K562 (cell line): ENCODE results near the gene HOXB5. TPM values are rescaled to one million over a fixed set of nuclear protein-coding genes. Genes with fewer than 3 reads are reported as not detected.
A peak's percentile ranks its signal among the peaks of the same experiment; 100 is the strongest.

Source experiments
- BRF1 ChIP-seq: IDR thresholded peaks from 3 replicates; pipeline ENCODE4 v1.6.1; 2011; ENCODE audit warnings: borderline replicate concordance, mild to moderate bottlenecking; ENCODE audit not compliant: insufficient read length; ENCODE audit errors: extremely low read depth
- CCNT2 ChIP-seq: IDR thresholded peaks from 2 replicates; pipeline ENCODE4 v1.6.1; 2011; ENCODE audit warnings: borderline replicate concordance, low read depth, mild to moderate bottlenecking, moderate library complexity, mixed read lengths, low read length; ENCODE audit not compliant: insufficient read length; ENCODE audit errors: extremely low read depth
- FOXM1 ChIP-seq, 2 experiments: fragments of 450-650 bp in 1 of 2; sonication (generic) in 1 of 2; formaldehyde crosslinking in 1 of 2; IDR thresholded peaks; 2 replicates each; pipeline versions ENCODE4 v1.6.1 to v1.9.0; 2017 to 2022; ENCODE audit warnings: low read depth in 2 of 2, mild to moderate bottlenecking in 2 of 2, missing genetic modification reagents in 1 of 2, moderate library complexity in 1 of 2
- HDAC6 ChIP-seq: IDR thresholded peaks from 2 replicates; pipeline ENCODE4 v1.6.1; 2012; ENCODE audit warnings: low read depth, mild to moderate bottlenecking, control low read depth, inconsistent platforms, low read length, moderate library complexity
- HMG20B ChIP-seq: fragments of 250-450 bp; sonication (Bioruptor Pico); IDR thresholded peaks from 2 replicates; pipeline ENCODE4 v1.5.0; 2021; ENCODE audit warnings: mild to moderate bottlenecking
- KDM1A ChIP-seq, 2 experiments: fragments of 450-650 bp; IDR thresholded peaks; 2 replicates each; pipeline ENCODE4 v1.6.1; 2016; ENCODE audit warnings: mild to moderate bottlenecking in 2 of 2
- POLR2G ChIP-seq: fragments of 200-400 bp; formaldehyde crosslinking; IDR thresholded peaks from 2 replicates; pipeline ENCODE4 v1.6.1; 2017; ENCODE audit warnings: low read depth, mild to moderate bottlenecking, antibody characterized with exemption, low read length, moderate library complexity
- RBM17 ChIP-seq: fragments of 200-400 bp; formaldehyde crosslinking; IDR thresholded peaks from 2 replicates; pipeline ENCODE4 v1.6.1; 2017; ENCODE audit warnings: low read depth, mild to moderate bottlenecking, low read length, borderline replicate concordance
- polyA plus RNA-seq, 8 experiments: library from polyadenylated mRNA; depleted of rRNA in 4 of 8; stranded (reverse) in 5 of 8; unstranded in 3 of 8; fragments of >200 nt; fragmentation: Nextera tagmentation in 2 of 8; fragmentation: Illumina TruSeq in 1 of 8; extraction: Ambion mirVana in 2 of 8; extraction: Trizol in 1 of 8; gene quantifications; 2 replicates each; pipeline versions ENCODE4 v1.2.1 to v1.2.3, GENCODE V29; 2011 to 2014; ENCODE audit warnings: inconsistent platforms in 1 of 8, missing spikeins in 1 of 8
- total RNA-seq, 7 experiments: library from RNA; depleted of rRNA in 6 of 7; stranded (reverse); fragments of >200 nt in 6 of 7; fragmentation: Illumina TruSeq in 2 of 7; extraction: Trizol in 2 of 7; gene quantifications; 2 replicates each; pipeline versions ENCODE4 v1.2.1 to v1.2.3, GENCODE V29; 2011 to 2021; ENCODE audit warnings: low replicate concordance in 1 of 7
- TF ChIP-seq, protein P1 (sequence below): fragments of 250-450 bp; sonication (Bioruptor Pico); IDR thresholded peaks from 2 replicates; pipeline ENCODE4 v1.5.0; 2020; ENCODE audit warnings: mild to moderate bottlenecking, borderline replicate concordance
- TF ChIP-seq, protein P2 (sequence below): fragments of 250-450 bp; sonication (Bioruptor Pico); IDR thresholded peaks from 2 replicates; pipeline ENCODE4 v1.5.0; 2022; ENCODE audit warnings: mild to moderate bottlenecking
- TF ChIP-seq, protein P3 (sequence below): sonication (generic); formaldehyde crosslinking; IDR thresholded peaks from 2 replicates; pipeline ENCODE4 v1.8.0; 2022; ENCODE audit warnings: mild to moderate bottlenecking, missing genetic modification reagents, borderline replicate concordance
- TF ChIP-seq, protein P4 (sequence below): sonication (generic); formaldehyde crosslinking; IDR thresholded peaks from 2 replicates; pipeline ENCODE4 v1.8.1; 2023; ENCODE audit warnings: mild to moderate bottlenecking, missing genetic modification reagents

HOXB5 gene
- total and polyA plus RNA-seq, 9 of the 15 experiments (the other 6 are each of a cell fraction or from before 2014, with no cell fraction given), result 0.24 to 2.7 (median 0.65) TPM

DNA sequence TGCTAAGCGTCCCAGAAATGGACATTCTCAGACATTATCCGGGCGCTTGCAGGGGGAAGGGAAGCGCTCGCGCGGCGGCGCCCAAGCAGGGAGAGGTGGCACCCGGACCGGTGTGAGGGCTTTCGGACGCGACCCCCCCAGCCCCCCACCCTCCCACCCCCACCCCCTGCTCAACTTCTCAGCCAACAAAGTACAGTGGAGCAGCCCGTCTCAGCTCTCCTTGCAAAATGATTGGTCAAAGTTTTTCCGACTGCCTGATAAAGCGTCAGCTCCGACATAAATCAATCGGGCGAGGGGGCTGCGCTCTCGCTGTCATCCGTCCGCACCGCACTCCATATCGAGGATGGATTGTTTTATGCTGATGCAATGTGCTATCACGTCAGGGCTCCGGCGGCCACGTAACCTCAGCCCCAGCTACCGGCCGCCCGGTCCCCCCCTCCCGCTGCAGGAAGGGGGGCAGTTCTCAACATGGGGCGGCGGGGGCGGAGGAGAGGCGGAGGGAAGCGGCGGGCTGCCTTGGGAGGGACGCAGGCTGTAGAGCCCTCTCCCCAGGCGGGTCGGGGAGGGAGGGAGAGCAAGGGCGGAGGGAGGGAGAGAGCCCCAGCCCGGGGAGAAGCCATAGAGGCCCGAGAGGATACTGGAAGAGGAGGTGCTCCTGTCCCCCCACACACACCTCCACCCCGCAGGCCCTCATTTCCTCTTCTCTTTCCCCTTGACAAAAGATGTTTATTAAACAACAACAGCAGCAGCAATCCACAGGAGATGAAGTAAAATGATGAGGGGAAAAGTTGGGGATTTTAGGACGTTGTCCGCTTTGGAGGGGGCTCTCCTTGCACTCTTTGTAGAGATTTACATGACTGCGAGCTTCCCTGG lies 32.9 kb upstream of the HOXB5 start, which contains the start of gene HOXB9 (continued):
- TF ChIP-seq, protein P1, sequence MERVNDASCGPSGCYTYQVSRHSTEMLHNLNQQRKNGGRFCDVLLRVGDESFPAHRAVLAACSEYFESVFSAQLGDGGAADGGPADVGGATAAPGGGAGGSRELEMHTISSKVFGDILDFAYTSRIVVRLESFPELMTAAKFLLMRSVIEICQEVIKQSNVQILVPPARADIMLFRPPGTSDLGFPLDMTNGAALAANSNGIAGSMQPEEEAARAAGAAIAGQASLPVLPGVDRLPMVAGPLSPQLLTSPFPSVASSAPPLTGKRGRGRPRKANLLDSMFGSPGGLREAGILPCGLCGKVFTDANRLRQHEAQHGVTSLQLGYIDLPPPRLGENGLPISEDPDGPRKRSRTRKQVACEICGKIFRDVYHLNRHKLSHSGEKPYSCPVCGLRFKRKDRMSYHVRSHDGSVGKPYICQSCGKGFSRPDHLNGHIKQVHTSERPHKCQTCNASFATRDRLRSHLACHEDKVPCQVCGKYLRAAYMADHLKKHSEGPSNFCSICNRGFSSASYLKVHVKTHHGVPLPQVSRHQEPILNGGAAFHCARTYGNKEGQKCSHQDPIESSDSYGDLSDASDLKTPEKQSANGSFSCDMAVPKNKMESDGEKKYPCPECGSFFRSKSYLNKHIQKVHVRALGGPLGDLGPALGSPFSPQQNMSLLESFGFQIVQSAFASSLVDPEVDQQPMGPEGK (CRISPR knock-in tag), result no peak; the same call in 1 of the 2 replicates
- TF ChIP-seq, protein P2, sequence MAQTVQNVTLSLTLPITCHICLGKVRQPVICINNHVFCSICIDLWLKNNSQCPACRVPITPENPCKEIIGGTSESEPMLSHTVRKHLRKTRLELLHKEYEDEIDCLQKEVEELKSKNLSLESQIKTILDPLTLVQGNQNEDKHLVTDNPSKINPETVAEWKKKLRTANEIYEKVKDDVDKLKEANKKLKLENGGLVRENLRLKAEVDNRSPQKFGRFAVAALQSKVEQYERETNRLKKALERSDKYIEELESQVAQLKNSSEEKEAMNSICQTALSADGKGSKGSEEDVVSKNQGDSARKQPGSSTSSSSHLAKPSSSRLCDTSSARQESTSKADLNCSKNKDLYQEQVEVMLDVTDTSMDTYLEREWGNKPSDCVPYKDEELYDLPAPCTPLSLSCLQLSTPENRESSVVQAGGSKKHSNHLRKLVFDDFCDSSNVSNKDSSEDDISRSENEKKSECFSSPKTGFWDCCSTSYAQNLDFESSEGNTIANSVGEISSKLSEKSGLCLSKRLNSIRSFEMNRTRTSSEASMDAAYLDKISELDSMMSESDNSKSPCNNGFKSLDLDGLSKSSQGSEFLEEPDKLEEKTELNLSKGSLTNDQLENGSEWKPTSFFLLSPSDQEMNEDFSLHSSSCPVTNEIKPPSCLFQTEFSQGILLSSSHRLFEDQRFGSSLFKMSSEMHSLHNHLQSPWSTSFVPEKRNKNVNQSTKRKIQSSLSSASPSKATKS (CRISPR knock-in tag), result no peak
- TF ChIP-seq, protein P3, sequence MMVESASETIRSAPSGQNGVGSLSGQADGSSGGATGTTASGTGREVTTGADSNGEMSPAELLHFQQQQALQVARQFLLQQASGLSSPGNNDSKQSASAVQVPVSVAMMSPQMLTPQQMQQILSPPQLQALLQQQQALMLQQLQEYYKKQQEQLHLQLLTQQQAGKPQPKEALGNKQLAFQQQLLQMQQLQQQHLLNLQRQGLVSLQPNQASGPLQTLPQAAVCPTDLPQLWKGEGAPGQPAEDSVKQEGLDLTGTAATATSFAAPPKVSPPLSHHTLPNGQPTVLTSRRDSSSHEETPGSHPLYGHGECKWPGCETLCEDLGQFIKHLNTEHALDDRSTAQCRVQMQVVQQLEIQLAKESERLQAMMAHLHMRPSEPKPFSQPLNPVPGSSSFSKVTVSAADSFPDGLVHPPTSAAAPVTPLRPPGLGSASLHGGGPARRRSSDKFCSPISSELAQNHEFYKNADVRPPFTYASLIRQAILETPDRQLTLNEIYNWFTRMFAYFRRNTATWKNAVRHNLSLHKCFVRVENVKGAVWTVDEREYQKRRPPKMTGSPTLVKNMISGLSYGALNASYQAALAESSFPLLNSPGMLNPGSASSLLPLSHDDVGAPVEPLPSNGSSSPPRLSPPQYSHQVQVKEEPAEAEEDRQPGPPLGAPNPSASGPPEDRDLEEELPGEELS (CRISPR knock-in tag), result 0 out of 2 replicates have a peak, but pooled peaks have one; percentile 3
- TF ChIP-seq RBM17, result no peak
- peak; percentile 52; the same call in 1 of the 2 replicates for TF ChIP-seq FOXM1 (IDR thresholded peaks at IDR 0.05; ENCODE audit: low read depth)
- no peak for TF ChIP-seq FOXM1 (CRISPR knock-in tag; IDR thresholded peaks at IDR 0.05; ENCODE audit: low read depth)
- TF ChIP-seq HMG20B (CRISPR knock-in tag), result no peak
- peak in 1 of 2 experiments; percentile 85; a peak in 3 of 4 replicates for TF ChIP-seq KDM1A (IDR thresholded peaks at IDR 0.05)
- TF ChIP-seq BRF1, result no peak
- no peak for TF ChIP-seq HDAC6
- TF ChIP-seq, protein P4, sequence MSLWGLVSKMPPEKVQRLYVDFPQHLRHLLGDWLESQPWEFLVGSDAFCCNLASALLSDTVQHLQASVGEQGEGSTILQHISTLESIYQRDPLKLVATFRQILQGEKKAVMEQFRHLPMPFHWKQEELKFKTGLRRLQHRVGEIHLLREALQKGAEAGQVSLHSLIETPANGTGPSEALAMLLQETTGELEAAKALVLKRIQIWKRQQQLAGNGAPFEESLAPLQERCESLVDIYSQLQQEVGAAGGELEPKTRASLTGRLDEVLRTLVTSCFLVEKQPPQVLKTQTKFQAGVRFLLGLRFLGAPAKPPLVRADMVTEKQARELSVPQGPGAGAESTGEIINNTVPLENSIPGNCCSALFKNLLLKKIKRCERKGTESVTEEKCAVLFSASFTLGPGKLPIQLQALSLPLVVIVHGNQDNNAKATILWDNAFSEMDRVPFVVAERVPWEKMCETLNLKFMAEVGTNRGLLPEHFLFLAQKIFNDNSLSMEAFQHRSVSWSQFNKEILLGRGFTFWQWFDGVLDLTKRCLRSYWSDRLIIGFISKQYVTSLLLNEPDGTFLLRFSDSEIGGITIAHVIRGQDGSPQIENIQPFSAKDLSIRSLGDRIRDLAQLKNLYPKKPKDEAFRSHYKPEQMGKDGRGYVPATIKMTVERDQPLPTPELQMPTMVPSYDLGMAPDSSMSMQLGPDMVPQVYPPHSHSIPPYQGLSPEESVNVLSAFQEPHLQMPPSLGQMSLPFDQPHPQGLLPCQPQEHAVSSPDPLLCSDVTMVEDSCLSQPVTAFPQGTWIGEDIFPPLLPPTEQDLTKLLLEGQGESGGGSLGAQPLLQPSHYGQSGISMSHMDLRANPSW (CRISPR knock-in tag), result no peak
- peak; percentile 95 for TF ChIP-seq CCNT2
- TF ChIP-seq POLR2G, result peak; percentile 79
